ENCODE data around the gene ADAP2.

- TF ChIP-seq POLR2A (IDR thresholded peaks at IDR 0.05; ENCODE audit: low read depth, low read length) (no peak), TAF1 (IDR thresholded peaks at IDR 0.05; ENCODE audit: borderline replicate concordance, low read depth, low read length) (no peak)
These were observed 68.7 kb downstream of the ADAP2 start for GRCh38 chr17:30990458-30990857.
